Testis (tissue), 2 donors: ENCODE data around the gene TGFBR2.

Experiments
- CTCF ChIP-seq, 3 experiments: fragments of 450-650 bp in 2 of 3; fragments of 200-600 bp in 1 of 3; sonication (generic) in 1 of 3; IDR thresholded peaks; one replicate each; pipeline ENCODE4 v1.5.1; 2016 to 2019; ENCODE audit warnings: antibody characterized with exemption in 3 of 3, mild to moderate bottlenecking in 2 of 3, moderate library complexity in 1 of 3
- POLR2A ChIP-seq: fragments of 450-650 bp; IDR thresholded peaks from one replicate; pipeline ENCODE4 v1.6.1; 2017; ENCODE audit warnings: antibody characterized with exemption, mild to moderate bottlenecking, moderate library complexity

GRCh38 chr3:30581982-30582381 lies 24.4 kb upstream of the TGFBR2 start:
- TF ChIP-seq CTCF (IDR thresholded peaks at IDR 0.05) (no peak), POLR2A (no peak)
